ENCODE data around the gene LRRC27. TPM values are rescaled to one million over a fixed set of nuclear protein-coding genes. Genes with fewer than 3 reads are reported as not detected.
A peak's percentile ranks its signal among the peaks of the same experiment; 100 is the strongest.

The LRRC27 gene
- total RNA-seq, 6 donors from 2014 or later, result 7.4 to 110 (median 15.1) TPM

DNA sequence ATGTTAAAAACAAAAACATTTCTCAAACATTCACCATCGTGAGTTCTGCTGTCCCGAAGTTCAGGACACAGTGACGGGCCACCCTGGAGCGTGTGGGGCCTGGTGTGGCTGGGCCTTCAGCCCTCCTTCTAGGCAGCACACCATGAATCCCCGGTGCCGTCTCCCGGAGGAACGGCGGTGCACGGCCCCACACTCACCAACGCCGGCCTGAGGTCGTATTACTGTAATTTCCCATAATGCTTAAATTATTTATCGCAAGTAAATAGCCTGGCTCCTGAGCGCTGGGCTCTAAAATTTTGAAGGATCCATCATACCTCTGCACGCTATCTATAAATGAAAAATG, 25.7 kb upstream of the LRRC27 start:
- TF ChIP-seq POLR2A (IDR thresholded peaks at IDR 0.05) (no peak), EP300 (IDR thresholded peaks at IDR 0.05) (no peak), POLR2AphosphoS5 (IDR thresholded peaks at IDR 0.05) (no peak)
- TF ChIP-seq, protein P1, sequence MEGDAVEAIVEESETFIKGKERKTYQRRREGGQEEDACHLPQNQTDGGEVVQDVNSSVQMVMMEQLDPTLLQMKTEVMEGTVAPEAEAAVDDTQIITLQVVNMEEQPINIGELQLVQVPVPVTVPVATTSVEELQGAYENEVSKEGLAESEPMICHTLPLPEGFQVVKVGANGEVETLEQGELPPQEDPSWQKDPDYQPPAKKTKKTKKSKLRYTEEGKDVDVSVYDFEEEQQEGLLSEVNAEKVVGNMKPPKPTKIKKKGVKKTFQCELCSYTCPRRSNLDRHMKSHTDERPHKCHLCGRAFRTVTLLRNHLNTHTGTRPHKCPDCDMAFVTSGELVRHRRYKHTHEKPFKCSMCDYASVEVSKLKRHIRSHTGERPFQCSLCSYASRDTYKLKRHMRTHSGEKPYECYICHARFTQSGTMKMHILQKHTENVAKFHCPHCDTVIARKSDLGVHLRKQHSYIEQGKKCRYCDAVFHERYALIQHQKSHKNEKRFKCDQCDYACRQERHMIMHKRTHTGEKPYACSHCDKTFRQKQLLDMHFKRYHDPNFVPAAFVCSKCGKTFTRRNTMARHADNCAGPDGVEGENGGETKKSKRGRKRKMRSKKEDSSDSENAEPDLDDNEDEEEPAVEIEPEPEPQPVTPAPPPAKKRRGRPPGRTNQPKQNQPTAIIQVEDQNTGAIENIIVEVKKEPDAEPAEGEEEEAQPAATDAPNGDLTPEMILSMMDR (IDR thresholded peaks at IDR 0.05), result no peak
- Histone ChIP-seq H3K9me3 (no peaks in the 10 kb centered on the region), H3K27me3 (no peaks in the 10 kb centered on the region), H3K27ac (no peak overlapping the region), H3K4me3 (no peak overlapping the region), H3K36me3 (no peaks in the 10 kb centered on the region), H3K4me1 (peaks cover 11 to 26% (median 15%) of the 10 kb centered on the region in 4 donors)
- ATAC-seq (ENCODE audit: low FRiP score in 2 of 2) (no peak), DNase-seq (peak; percentile 14 to 72)
- WGBS, 2 donors, result 98% methylated on average over 16 of the region's 16 CpGs

DNA sequence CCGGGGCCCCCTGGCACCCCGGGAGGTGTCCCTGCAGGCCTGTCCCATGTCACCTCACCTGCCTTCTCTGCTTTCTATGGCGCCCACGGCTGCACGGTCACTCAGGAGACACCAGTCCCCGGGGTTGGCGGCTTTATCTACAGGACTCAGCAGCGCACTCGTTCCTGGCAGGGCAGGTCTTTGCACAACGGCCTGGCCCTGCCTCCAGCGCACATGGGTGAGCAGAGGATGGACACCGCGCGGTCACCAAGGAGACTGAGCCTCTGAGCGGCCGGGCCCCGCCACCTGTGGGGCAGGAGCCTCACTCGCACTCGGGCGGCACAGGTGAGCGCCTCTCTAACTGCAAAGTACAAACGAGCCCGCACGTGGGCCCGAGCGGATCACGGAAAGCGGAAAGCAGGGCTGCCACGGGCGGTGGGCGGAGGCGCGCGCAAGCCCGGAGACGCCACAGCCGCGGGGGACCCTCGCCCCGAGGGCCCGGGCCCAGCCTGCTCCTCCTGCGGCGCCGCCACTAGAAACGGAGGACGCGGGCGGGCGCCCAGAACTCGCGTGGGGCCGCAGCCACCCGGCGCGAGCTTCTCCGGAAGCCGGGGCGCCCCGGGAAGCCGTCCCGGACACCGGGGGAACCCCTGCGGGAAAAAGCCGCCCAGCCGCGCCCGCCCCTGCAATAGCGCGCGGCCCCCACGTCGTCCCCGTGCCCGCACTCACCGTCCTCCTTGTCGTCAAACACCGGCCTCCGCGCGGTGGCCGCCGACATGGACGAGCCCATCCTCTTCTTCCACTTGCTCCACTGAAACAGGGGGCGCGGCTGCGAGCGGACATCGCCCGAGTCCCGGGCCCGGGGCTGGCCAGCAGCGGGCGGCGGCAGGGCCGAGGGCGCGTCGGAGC, 24.9 kb upstream of the LRRC27 start:
- Histone ChIP-seq H3K9me3 (no peaks in the 10 kb centered on the region), H3K27ac (peak overlapping the region in 2 of 4 donors; percentile 37 to 46), H3K36me3 (no peaks in the 10 kb centered on the region), H3K4me3 (peak overlapping the region; percentile 80 to 99 (median 93)), H3K27me3 (no peaks in the 10 kb centered on the region), H3K4me1 (peaks cover 11 to 26% (median 15%) of the 10 kb centered on the region in 4 donors)
- peak; percentile 72 to 91 for DNase-seq
- ATAC-seq (ENCODE audit: low FRiP score in 2 of 2), result peak in 1 of 2 donors; percentile 39
- 15 to 93% methylated on average over 2 to 30 of the region's 98 CpGs for WGBS, 2 donors
- TF ChIP-seq, protein P1 (IDR thresholded peaks at IDR 0.05), result peak in 1 of 6 experiments; percentile 8
- TF ChIP-seq EP300 (IDR thresholded peaks at IDR 0.05), result no peak

DNA sequence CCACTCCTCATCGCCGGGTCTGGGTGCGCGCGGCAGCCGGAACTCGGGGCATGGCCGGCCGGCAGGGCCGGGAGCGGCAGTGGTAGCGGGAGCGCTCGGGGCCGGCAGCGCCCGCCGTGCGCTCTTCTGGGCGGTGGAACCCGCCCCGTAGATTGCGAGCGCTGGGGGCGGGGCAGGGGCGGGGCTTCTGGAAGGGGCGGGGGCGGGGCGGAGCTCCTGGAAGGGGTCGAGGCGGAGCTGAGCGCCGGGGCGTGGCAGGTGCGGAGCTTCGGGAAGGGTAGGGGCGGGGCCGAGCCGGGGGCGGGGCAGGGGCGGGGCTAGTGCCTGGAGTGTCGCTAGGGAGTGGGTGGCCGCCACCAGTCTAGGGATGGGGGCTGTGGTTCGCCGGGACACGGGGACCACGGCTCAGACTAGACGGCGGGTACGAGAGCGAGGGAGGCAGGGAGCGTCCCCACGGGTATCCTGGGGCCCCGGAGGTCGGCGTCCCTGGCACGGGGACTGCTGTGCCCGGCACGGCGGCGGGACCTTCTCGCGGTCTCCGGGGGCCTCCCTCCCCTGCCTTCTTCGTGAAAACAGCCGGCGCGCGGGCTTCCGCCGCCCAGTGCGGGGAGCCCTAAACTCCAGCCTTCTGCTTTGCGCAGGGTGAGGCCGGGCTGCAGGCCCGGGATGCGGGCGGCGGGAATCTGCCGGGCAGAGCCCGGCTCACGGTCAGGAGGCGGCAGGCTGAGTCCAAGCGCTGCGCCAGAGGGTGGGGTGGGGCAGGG, 24.0 kb upstream of the LRRC27 start, which contains the start of gene STK32C:
Gene STK32C (minus strand): TSS at position 128 of the 764 bp plus-strand sequence. CDS start 117 bp downstream, at position 11.
- Histone ChIP-seq H3K4me3 (peak within 1 kb of the TSS; percentile 89 to 99 (median 97)), H3K36me3 (no peaks in the 10 kb centered on the region), H3K4me1 (peaks cover 11 to 26% (median 15%) of the 10 kb centered on the region in 4 donors), H3K9me3 (no peaks in the 10 kb centered on the region), H3K27ac (peak within 1 kb of the TSS; percentile 74 to 91 (median 86)), H3K27me3 (no peaks in the 10 kb centered on the region)
- 0 to 1% methylated on average over 5 to 25 of the region's 84 CpGs for WGBS, 2 donors
- DNase-seq, result peak; percentile 95 to 98
- peak; percentile 94 to 96 for ATAC-seq (ENCODE audit: low FRiP score in 2 of 2)
- TF ChIP-seq POLR2A (IDR thresholded peaks at IDR 0.05) (peak in 2 of 4 donors; percentile 44 to 77), POLR2AphosphoS5 (IDR thresholded peaks at IDR 0.05) (peak; percentile 12 to 71)
- TF ChIP-seq, protein P1 (IDR thresholded peaks at IDR 0.05), result no peak

DNA sequence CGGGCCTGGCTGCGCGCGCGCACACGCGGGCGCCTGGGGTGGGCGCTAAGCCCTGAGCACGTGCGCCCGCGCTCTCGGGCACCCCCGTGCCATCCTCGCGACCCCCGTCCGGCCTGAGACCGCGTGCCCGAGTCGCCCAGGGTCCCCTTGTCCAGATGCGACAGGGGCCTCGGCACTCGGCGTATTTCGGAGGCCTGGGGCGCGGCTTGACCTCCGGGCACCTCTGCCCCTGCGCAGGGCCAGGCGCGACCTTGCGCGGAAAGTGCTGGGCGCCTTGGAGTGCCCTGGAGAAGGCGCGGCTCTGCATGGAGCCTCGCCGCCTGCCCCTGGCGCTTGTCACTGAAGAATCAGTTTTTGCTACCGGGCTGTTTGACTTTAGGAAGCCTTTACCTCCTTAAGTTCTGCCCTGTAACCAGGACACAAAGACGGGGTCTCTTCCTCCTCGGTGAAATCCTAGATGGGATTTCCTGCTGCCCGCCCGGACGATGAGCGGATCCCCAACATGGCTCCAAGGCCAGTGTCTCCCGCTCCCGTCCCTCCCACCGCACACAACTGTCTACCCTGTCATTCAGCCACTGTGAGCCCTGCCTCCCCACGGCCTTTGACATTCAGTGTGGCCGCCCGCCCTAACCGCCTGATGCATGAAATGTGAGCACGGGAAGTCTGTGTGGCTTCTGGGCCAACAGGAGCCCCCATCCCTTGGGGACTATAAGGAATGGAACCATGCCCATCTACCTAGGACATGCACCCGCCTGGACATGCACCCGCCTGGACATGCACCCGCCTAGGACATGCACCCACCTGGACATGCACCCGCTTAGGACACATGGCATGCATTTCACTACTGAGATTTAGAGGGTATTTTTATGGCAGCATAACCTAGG, 23.2 kb upstream of the LRRC27 start:
- TF ChIP-seq EP300 (IDR thresholded peaks at IDR 0.05) (no peak), POLR2AphosphoS5 (IDR thresholded peaks at IDR 0.05) (no peak)
- TF ChIP-seq, protein P1 (IDR thresholded peaks at IDR 0.05), result peak in 1 of 6 experiments; percentile 4
- peak in 1 of 2 donors; percentile 23 for DNase-seq
- Histone ChIP-seq H3K27me3 (no peaks in the 10 kb centered on the region), H3K9me3 (no peaks in the 10 kb centered on the region), H3K4me3 (peak overlapping the region; percentile 89 to 99 (median 97)), H3K4me1 (peaks cover 11 to 26% (median 15%) of the 10 kb centered on the region in 4 donors), H3K36me3 (no peaks in the 10 kb centered on the region), H3K27ac (peak overlapping the region; percentile 74 to 91 (median 86))
- 29 to 44% methylated on average over 5 to 49 of the region's 61 CpGs for WGBS, 2 donors
- ATAC-seq (ENCODE audit: low FRiP score in 2 of 2), result peak in 1 of 2 donors; percentile 20
